Uterus (tissue), 2 donors: ENCODE results near the gene RBP5.

Experiments used
- CTCF ChIP-seq, 4 experiments: fragments of 200-600 bp in 2 of 4; fragments of 450-650 bp in 2 of 4; sonication (generic) in 2 of 4; IDR thresholded peaks; one replicate each; pipeline ENCODE4 v1.5.1; 2016 to 2019; ENCODE audit warnings: antibody characterized with exemption in 4 of 4, mild to moderate bottlenecking in 2 of 4, moderate library complexity in 1 of 4
- POLR2A ChIP-seq, 2 donors: fragments of 450-650 bp; IDR thresholded peaks; one replicate each; pipeline ENCODE4 v1.6.1; 2016; ENCODE audit warnings: antibody characterized with exemption in 2 of 2, mild to moderate bottlenecking in 1 of 2, moderate library complexity in 1 of 2

DNA sequence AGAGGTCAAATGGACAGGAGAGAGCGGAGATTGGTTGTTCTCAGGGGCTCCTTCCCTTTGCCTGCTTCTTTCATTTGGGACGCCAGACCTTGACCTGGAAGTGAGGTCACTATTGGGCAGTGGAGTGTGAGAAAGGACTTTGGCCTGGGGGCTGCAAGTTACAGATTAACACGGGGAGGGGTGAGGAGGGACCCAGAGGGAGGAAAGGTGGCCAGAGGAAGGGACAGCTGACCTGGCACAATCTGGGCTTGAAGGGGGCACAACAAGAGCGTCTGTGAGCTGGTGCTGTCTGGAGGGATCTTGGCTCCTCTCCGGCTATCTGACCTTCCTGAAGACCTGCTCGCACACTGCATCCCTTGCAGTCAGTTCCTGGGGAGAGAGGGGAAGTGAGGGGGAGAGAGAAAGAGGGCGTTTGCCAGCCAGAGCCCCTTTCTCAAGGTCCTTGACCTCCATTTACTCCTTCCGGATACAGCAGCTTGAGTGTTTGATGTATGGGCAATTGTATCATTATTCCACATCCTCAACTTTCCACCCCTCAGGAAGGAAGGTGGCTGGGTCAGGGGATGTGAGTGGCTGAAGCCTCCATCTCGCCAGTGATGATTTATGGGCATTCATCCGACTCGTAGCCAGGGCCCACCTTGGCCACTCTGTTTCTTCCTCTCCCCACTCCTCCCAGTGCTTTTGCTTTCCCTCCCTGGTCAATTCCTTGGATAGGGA lies 4.7 kb downstream of the RBP5 start:
- TF ChIP-seq CTCF (IDR thresholded peaks at IDR 0.05) (no peak), POLR2A (IDR thresholded peaks at IDR 0.05) (no peak)
